ENCODE measurements around the gene OAS1.
"Not testable (repeated sequence)": the region's sequence is repeated elsewhere in the genome, so short reads cannot be mapped to it uniquely, and the experiment has no call there.

OAS1 gene

DNA sequence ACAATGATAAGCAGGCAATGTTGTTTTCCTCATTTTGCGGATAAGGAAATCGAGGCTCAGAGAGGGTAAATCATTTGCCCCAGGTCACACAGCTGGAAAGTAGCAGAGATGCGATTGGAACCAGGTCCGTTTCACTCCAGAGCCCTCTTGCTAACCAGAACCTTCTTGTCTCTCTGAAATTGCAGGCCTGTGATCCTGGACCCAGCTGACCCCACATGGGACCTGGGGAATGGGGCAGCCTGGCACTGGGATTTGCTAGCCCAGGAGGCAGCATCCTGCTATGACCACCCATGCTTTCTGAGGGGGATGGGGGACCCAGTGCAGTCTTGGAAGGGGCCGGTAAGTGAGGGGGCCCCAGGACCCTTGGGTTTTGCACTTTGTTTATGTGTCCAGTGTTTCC lies 41.0 kb downstream of the OAS1 start:
- Histone ChIP-seq H3K9ac (no peak overlapping the region), H3K4me2 (ENCODE audit: low read length) (no peak overlapping the region), H3K79me2 (no peaks in the 10 kb centered on the region), H3K27ac (no peak overlapping the region), H3K4me3 (ENCODE audit: low read depth, low read length) (no peak overlapping the region), H2AFZ (no peak overlapping the region), H3K4me1 (no peaks in the 10 kb centered on the region), H3K27me3 (ENCODE audit: control insufficient read depth, insufficient read depth, low read length) (no peaks in the 10 kb centered on the region), H3K36me3 (ENCODE audit: control insufficient read depth, insufficient read depth, low read length) (no peaks in the 10 kb centered on the region), H3K9me3 (ENCODE audit: control insufficient read depth, low read length) (no peaks in the 10 kb centered on the region)
- TF ChIP-seq, protein P1, sequence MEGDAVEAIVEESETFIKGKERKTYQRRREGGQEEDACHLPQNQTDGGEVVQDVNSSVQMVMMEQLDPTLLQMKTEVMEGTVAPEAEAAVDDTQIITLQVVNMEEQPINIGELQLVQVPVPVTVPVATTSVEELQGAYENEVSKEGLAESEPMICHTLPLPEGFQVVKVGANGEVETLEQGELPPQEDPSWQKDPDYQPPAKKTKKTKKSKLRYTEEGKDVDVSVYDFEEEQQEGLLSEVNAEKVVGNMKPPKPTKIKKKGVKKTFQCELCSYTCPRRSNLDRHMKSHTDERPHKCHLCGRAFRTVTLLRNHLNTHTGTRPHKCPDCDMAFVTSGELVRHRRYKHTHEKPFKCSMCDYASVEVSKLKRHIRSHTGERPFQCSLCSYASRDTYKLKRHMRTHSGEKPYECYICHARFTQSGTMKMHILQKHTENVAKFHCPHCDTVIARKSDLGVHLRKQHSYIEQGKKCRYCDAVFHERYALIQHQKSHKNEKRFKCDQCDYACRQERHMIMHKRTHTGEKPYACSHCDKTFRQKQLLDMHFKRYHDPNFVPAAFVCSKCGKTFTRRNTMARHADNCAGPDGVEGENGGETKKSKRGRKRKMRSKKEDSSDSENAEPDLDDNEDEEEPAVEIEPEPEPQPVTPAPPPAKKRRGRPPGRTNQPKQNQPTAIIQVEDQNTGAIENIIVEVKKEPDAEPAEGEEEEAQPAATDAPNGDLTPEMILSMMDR (IDR thresholded peaks at IDR 0.05) = no peak

DNA sequence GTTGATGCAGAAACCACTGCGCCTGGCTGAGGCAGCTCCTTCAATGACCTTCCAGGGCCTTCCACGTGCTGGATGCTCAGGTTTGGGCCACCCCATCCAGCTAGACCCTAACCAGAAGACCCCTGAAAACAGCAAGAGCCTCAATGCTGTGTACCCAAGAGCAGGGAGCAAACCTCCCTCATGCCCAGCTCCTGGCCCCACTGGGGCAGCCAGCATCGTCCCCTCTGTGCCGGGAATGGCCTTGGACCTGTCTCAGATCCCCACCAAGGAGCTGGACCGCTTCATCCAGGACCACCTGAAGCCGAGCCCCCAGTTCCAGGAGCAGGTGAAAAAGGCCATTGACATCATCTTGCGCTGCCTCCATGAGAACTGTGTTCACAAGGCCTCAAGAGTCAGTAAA lies 42.0 kb downstream of the OAS1 start:
- no peaks in the 10 kb centered on the region for H3K79me2 ChIP-seq
- H2AFZ ChIP-seq = no peak overlapping the region
- no peak overlapping the region for H3K4me3 ChIP-seq (ENCODE audit: low read depth, low read length)
- no peak overlapping the region for H3K27ac ChIP-seq
- no peaks in the 10 kb centered on the region for H3K36me3 ChIP-seq (ENCODE audit: control insufficient read depth, insufficient read depth, low read length)
- H3K9ac ChIP-seq = no peak overlapping the region
- H3K9me3 ChIP-seq (ENCODE audit: control insufficient read depth, low read length) = no peaks in the 10 kb centered on the region
- no peaks in the 10 kb centered on the region for H3K4me1 ChIP-seq
- no peaks in the 10 kb centered on the region for H3K27me3 ChIP-seq (ENCODE audit: control insufficient read depth, insufficient read depth, low read length)
- H3K4me2 ChIP-seq (ENCODE audit: low read length) = no peak overlapping the region
- TF ChIP-seq, protein P1 (IDR thresholded peaks at IDR 0.05) = no peak

DNA sequence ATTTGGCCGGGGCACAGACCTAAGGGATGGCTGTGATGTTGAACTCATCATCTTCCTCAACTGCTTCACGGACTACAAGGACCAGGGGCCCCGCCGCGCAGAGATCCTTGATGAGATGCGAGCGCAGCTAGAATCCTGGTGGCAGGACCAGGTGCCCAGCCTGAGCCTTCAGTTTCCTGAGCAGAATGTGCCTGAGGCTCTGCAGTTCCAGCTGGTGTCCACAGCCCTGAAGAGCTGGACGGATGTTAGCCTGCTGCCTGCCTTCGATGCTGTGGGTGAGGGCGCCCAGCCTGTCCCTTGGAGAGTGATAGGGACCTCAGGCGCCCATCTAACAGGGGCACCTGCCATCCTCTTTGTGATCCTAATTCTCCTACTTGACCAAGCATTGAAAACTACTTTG lies 43.9 kb downstream of the OAS1 start:
- no peaks in the 10 kb centered on the region for H3K27me3 ChIP-seq (ENCODE audit: control insufficient read depth, insufficient read depth, low read length)
- no peak overlapping the region for H3K27ac ChIP-seq
- H3K4me3 ChIP-seq (ENCODE audit: low read depth, low read length) = no peak overlapping the region
- no peak overlapping the region for H2AFZ ChIP-seq
- H3K79me2 ChIP-seq = no peaks in the 10 kb centered on the region
- TF ChIP-seq, protein P1 (IDR thresholded peaks at IDR 0.05) = no peak
- H3K9me3 ChIP-seq (ENCODE audit: control insufficient read depth, low read length) = no peaks in the 10 kb centered on the region
- H3K36me3 ChIP-seq (ENCODE audit: control insufficient read depth, insufficient read depth, low read length) = no peaks in the 10 kb centered on the region
- no peaks in the 10 kb centered on the region for H3K4me1 ChIP-seq
- H3K4me2 ChIP-seq (ENCODE audit: low read length) = no peak overlapping the region
- no peak overlapping the region for H3K9ac ChIP-seq

DNA sequence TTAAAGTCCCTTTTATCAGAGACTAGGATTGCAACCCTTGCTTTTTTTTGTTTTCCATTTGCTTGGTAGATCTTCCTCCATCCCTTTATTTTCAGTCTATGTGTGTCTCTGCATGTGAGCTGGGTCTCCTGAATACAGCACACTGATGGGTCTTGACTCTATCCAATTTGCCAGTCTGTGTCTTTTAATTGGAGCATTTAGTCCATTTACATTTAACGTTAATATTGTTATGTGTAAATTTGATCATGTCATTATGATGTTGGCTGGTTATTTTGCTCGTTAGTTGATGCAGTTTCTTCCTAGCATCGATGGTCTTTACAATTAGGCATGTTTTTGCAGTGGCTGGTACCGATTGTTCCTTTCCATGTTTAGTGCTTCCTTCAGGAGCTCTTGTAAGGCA lies 50.4 kb downstream of the OAS1 start:
- not testable (repeated sequence) for H3K27ac ChIP-seq; H2AFZ ChIP-seq; H3K36me3 ChIP-seq (ENCODE audit: control insufficient read depth, insufficient read depth, low read length); H3K4me2 ChIP-seq (ENCODE audit: low read length); H3K9ac ChIP-seq; H3K4me1 ChIP-seq; H3K4me3 ChIP-seq (ENCODE audit: low read depth, low read length); H3K9me3 ChIP-seq (ENCODE audit: control insufficient read depth, low read length); H3K79me2 ChIP-seq; H3K27me3 ChIP-seq (ENCODE audit: control insufficient read depth, insufficient read depth, low read length)

DNA sequence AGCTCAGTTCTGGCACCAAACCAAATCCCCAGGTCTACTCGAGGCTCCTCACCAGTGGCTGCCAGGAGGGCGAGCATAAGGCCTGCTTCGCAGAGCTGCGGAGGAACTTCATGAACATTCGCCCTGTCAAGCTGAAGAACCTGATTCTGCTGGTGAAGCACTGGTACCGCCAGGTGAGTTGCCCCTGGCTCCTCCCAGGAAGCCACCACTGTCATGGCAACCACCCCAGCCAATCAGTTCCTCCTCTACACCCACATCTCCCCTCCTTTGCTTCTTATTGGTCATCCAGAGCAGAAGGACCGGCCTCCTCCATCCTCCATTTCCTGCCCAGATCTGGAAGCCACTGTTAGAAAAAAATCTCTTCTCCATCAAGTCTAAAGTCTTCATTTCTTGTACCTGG lies 54.3 kb downstream of the OAS1 start:
- H3K4me3 ChIP-seq (ENCODE audit: low read depth, low read length) = no peak overlapping the region
- TF ChIP-seq, protein P1 (IDR thresholded peaks at IDR 0.05) = no peak
- H3K36me3 ChIP-seq (ENCODE audit: control insufficient read depth, insufficient read depth, low read length) = no peaks in the 10 kb centered on the region
- H3K9me3 ChIP-seq (ENCODE audit: control insufficient read depth, low read length) = no peaks in the 10 kb centered on the region
- H3K27me3 ChIP-seq (ENCODE audit: control insufficient read depth, insufficient read depth, low read length) = no peaks in the 10 kb centered on the region
- no peak overlapping the region for H2AFZ ChIP-seq
- H3K79me2 ChIP-seq = no peaks in the 10 kb centered on the region
- H3K27ac ChIP-seq = no peak overlapping the region
- H3K4me1 ChIP-seq = no peaks in the 10 kb centered on the region
- no peak overlapping the region for H3K4me2 ChIP-seq (ENCODE audit: low read length)
- no peak overlapping the region for H3K9ac ChIP-seq
